Measurements from ENCODE around the gene ATP11A. TPM values are rescaled to one million over a fixed set of nuclear protein-coding genes. Genes with fewer than 3 reads are reported as not detected.

Gene ATP11A
- total RNA-seq, 1 experiment from 2014 or later, result 65.3 TPM

GRCh38 chr13:112783978-112784371 is 94.1 kb downstream of the ATP11A start:
- Histone ChIP-seq H3K23me2 (ENCODE audit: insufficient read length, low read depth, low read length, poor library complexity, severe bottlenecking) (no peaks in the 10 kb centered on the region), H3K14ac (ENCODE audit: insufficient read depth, low read length) (no peak overlapping the region), H3K9ac (ENCODE audit: extremely low read depth, insufficient read length, low read length) (no peak overlapping the region), H2BK15ac (ENCODE audit: low read depth, low read length) (no peak overlapping the region), H3K56ac (ENCODE audit: insufficient read length, low read depth, low read length) (no peak overlapping the region), H3K27me3 (ENCODE audit: insufficient read depth, low read length) (no peaks in the 10 kb centered on the region), H4K91ac (ENCODE audit: insufficient read length, low read depth, low read length) (no peak overlapping the region), H2BK5ac (ENCODE audit: insufficient read length, low read length) (no peak overlapping the region), H2AK5ac (ENCODE audit: insufficient read length, low read length) (no peak overlapping the region), H3K4me2 (ENCODE audit: insufficient read depth, insufficient read length, low read length) (no peak overlapping the region), H2AFZ (ENCODE audit: low read length) (no peak overlapping the region), H4K5ac (ENCODE audit: insufficient read length, low read depth, low read length) (no peak overlapping the region), H3K9me3 (ENCODE audit: control insufficient read depth, low read depth, low read length) (no peaks in the 10 kb centered on the region), H3K4me1 (ENCODE audit: insufficient read depth, low read length) (peaks cover 6% of the 10 kb centered on the region; the same call in 1 of the 2 replicates), H2BK20ac (ENCODE audit: low read depth, low read length, poor library complexity, severe bottlenecking) (no peak overlapping the region), H3K23ac (ENCODE audit: insufficient read length, low read depth, low read length) (no peak overlapping the region), H3K27ac (ENCODE audit: insufficient read length, low read depth, low read length) (no peak overlapping the region), H4K20me1 (ENCODE audit: control insufficient read depth, insufficient read depth, insufficient read length) (no peaks in the 10 kb centered on the region), H3K4ac (ENCODE audit: low read depth, low read length) (no peak overlapping the region), H3K18ac (ENCODE audit: insufficient read length, low read depth, low read length) (no peak overlapping the region), H2BK120ac (ENCODE audit: low read depth, low read length, poor library complexity, severe bottlenecking) (no peak overlapping the region), H3K79me1 (ENCODE audit: insufficient read depth, low read depth, low read length, poor library complexity, severe bottlenecking) (no peaks in the 10 kb centered on the region), H3T11ph (ENCODE audit: low read length) (no peak overlapping the region), H4K8ac (replicated peaks; ENCODE audit: insufficient read length, low read depth, low read length) (no peak overlapping the region), H2BK12ac (ENCODE audit: insufficient read length, low read depth, low read length) (no peak overlapping the region), H3K79me2 (ENCODE audit: insufficient read depth, low read length) (no peaks in the 10 kb centered on the region; the same call in 1 of the 2 replicates)
- WGBS (ENCODE audit: extremely low coverage, insufficient read length, low lambda C conversion rate), result no CpG with 5 or more reads among the region's 9 CpGs
- no peak overlapping the region for H3K27ac Mint-ChIP-seq
- no peaks in the 10 kb centered on the region for H3K27me3 Mint-ChIP-seq (ENCODE audit: low read depth)
- peaks cover 17 to 20% of the 10 kb centered on the region in 2 experiments for H3K9me3 Mint-ChIP-seq
- H3K4me3 Mint-ChIP-seq, result no peak overlapping the region
- DNase-seq, result peak; percentile 26
- TF ChIP-seq CTCF (conservative IDR thresholded peaks at IDR 0.05), result no peak
- peaks cover 32 to 34% of the 10 kb centered on the region in 2 experiments for H3K4me1 Mint-ChIP-seq
- H3K36me3 Mint-ChIP-seq (ENCODE audit: insufficient read depth in 1 of 3, low read depth in 3 of 3), result peaks cover 24 to 33% (median 30%) of the 10 kb centered on the region in 3 experiments

Measured in H9 (cell line).